HepG2 (cell line): ENCODE results near the gene NFS1. TPM values are rescaled to one million over a fixed set of nuclear protein-coding genes. Genes with fewer than 3 reads are reported as not detected.
A peak's percentile ranks its signal among the peaks of the same experiment; 100 is the strongest.

Experiments
- ARID3A ChIP-seq: IDR thresholded peaks from 2 replicates; pipeline ENCODE4 v1.6.1; 2012; ENCODE audit warnings: low read depth, low read length, improper control_type of control experiment
- ATF1 ChIP-seq: IDR thresholded peaks from 2 replicates; pipeline ENCODE4 v1.6.1; 2016; ENCODE audit warnings: mild to moderate bottlenecking, control low read depth
- FOXA1 ChIP-seq, 2 experiments: fragments of 450-650 bp in 1 of 2; sonication (generic) in 1 of 2; formaldehyde crosslinking in 1 of 2; IDR thresholded peaks; 2 replicates each; pipeline versions ENCODE4 v1.4.0 to v1.6.1; 2016 to 2020; ENCODE audit warnings: missing genetic modification reagents in 1 of 2
- FOXA3 ChIP-seq: IDR thresholded peaks from 2 replicates; pipeline ENCODE4 v1.6.1; 2016; ENCODE audit warnings: missing genetic modification reagents, missing compliant biosample characterization
- HIVEP1 ChIP-seq: sonication (generic); formaldehyde crosslinking; IDR thresholded peaks from 2 replicates; pipeline ENCODE4 v1.4.0; 2020; ENCODE audit warnings: mild to moderate bottlenecking, missing genetic modification reagents
- HNRNPUL1 ChIP-seq: fragments of 200-400 bp; formaldehyde crosslinking; IDR thresholded peaks from 2 replicates; pipeline ENCODE4 v1.6.1; 2017; ENCODE audit warnings: low read depth, mild to moderate bottlenecking, low read length, moderate library complexity
- IKZF5 ChIP-seq: IDR thresholded peaks from 2 replicates; pipeline ENCODE4 v1.6.1; 2018; ENCODE audit warnings: missing genetic modification reagents, mild to moderate bottlenecking, missing compliant biosample characterization
- KDM2A ChIP-seq: sonication (generic); formaldehyde crosslinking; IDR thresholded peaks from 2 replicates; pipeline ENCODE4 v1.4.0; 2020; ENCODE audit warnings: low read depth, missing genetic modification reagents, borderline replicate concordance
- MATR3 ChIP-seq: sonication (generic); formaldehyde crosslinking; IDR thresholded peaks from 2 replicates; pipeline ENCODE4 v1.4.0; 2020; ENCODE audit warnings: missing genetic modification reagents
- NCOA5 ChIP-seq: sonication (generic); formaldehyde crosslinking; IDR thresholded peaks from 2 replicates; pipeline ENCODE4 v1.4.0; 2020; ENCODE audit warnings: missing genetic modification reagents
- PHF8 ChIP-seq: sonication (generic); formaldehyde crosslinking; IDR thresholded peaks from 2 replicates; pipeline ENCODE4 v1.5.0; 2020; ENCODE audit warnings: missing genetic modification reagents
- RBM39 ChIP-seq: fragments of 200-400 bp; formaldehyde crosslinking; IDR thresholded peaks from one replicate; pipeline ENCODE4 v1.6.1; 2018; ENCODE audit warnings: antibody characterized with exemption, mild to moderate bottlenecking, low read depth, low read length; ENCODE audit not compliant: poor library complexity, severe bottlenecking
- SMAD3 ChIP-seq: sonication (generic); formaldehyde crosslinking; IDR thresholded peaks from 2 replicates; pipeline ENCODE4 v1.4.0; 2020; ENCODE audit warnings: missing genetic modification reagents
- SP140L ChIP-seq: sonication (generic); formaldehyde crosslinking; IDR thresholded peaks from 2 replicates; pipeline ENCODE4 v1.4.0; 2020; ENCODE audit warnings: missing genetic modification reagents, borderline replicate concordance
- TOE1 ChIP-seq: sonication (generic); formaldehyde crosslinking; IDR thresholded peaks from 2 replicates; pipeline ENCODE4 v1.4.0; 2020; ENCODE audit warnings: mild to moderate bottlenecking, missing genetic modification reagents
- ZNF232 ChIP-seq: sonication (generic); formaldehyde crosslinking; IDR thresholded peaks from 2 replicates; pipeline ENCODE4 v1.4.0; 2020; ENCODE audit warnings: missing genetic modification reagents, borderline replicate concordance
- ZNF329 ChIP-seq: sonication (generic); formaldehyde crosslinking; IDR thresholded peaks from 2 replicates; pipeline ENCODE4 v1.9.0; 2021; ENCODE audit warnings: low read depth, mild to moderate bottlenecking, missing genetic modification reagents
- ZNF577 ChIP-seq: sonication (generic); formaldehyde crosslinking; IDR thresholded peaks from 2 replicates; pipeline ENCODE4 v1.4.0; 2020; ENCODE audit warnings: mild to moderate bottlenecking, low read depth, missing genetic modification reagents, borderline replicate concordance
- ZNF589 ChIP-seq: sonication (generic); formaldehyde crosslinking; conservative IDR thresholded peaks from 2 replicates; pipeline ENCODE4 v1.8.0; 2022; ENCODE audit warnings: mild to moderate bottlenecking, moderate library complexity, missing genetic modification reagents
- ZNF703 ChIP-seq: sonication (generic); formaldehyde crosslinking; IDR thresholded peaks from 2 replicates; pipeline ENCODE4 v1.5.1; 2020; ENCODE audit warnings: missing genetic modification reagents, mild to moderate bottlenecking, moderate library complexity, borderline replicate concordance
- ZNF747 ChIP-seq: sonication (generic); formaldehyde crosslinking; IDR thresholded peaks from 2 replicates; pipeline ENCODE4 v1.8.1; 2023; ENCODE audit warnings: missing genetic modification reagents, mild to moderate bottlenecking, borderline replicate concordance
- ZNF784 ChIP-seq: sonication (generic); formaldehyde crosslinking; IDR thresholded peaks from 2 replicates; pipeline ENCODE4 v1.5.1; 2020; ENCODE audit warnings: missing genetic modification reagents, mild to moderate bottlenecking, borderline replicate concordance
- ZNF841 ChIP-seq: sonication (generic); formaldehyde crosslinking; IDR thresholded peaks from 2 replicates; pipeline ENCODE4 v1.8.1; 2023; ENCODE audit warnings: missing genetic modification reagents, borderline replicate concordance
- polyA plus RNA-seq, 8 experiments: library from polyadenylated mRNA; depleted of rRNA in 3 of 8; stranded (reverse) in 7 of 8; unstranded in 1 of 8; fragments of >200 nt; fragmentation: Illumina TruSeq in 4 of 8; extraction: Trizol in 4 of 8; gene quantifications; 2 replicates each; pipeline versions ENCODE4 v1.2.1 to v1.2.3, GENCODE V29; 2011 to 2016; ENCODE audit warnings: low read depth in 4 of 8, missing spikeins in 1 of 8, mixed read lengths in 1 of 8; ENCODE audit not compliant: insufficient read depth in 1 of 8
- total RNA-seq, 5 experiments: library from RNA; depleted of rRNA; stranded (reverse); fragments of >200 nt; fragmentation: Illumina TruSeq; extraction: Trizol; gene quantifications; 2 replicates each; pipeline ENCODE4 v1.2.3, GENCODE V29; 2016; ENCODE audit warnings: low read depth in 1 of 5
- TF ChIP-seq, protein P1 (sequence below), 2 experiments: sonication (generic) in 1 of 2; formaldehyde crosslinking in 1 of 2; IDR thresholded peaks; 2 replicates each; pipeline versions ENCODE4 v1.4.0 to v1.6.1; 2018 to 2020; ENCODE audit warnings: missing genetic modification reagents in 2 of 2, borderline replicate concordance in 1 of 2, low read depth in 1 of 2, mild to moderate bottlenecking in 1 of 2, missing biosample characterization in 1 of 2

Gene NFS1
- total and polyA plus RNA-seq, 2 of the 13 experiments (the other 11 are each of a cell fraction or from before 2014, with no cell fraction given): 65.9 to 88.1 TPM

DNA sequence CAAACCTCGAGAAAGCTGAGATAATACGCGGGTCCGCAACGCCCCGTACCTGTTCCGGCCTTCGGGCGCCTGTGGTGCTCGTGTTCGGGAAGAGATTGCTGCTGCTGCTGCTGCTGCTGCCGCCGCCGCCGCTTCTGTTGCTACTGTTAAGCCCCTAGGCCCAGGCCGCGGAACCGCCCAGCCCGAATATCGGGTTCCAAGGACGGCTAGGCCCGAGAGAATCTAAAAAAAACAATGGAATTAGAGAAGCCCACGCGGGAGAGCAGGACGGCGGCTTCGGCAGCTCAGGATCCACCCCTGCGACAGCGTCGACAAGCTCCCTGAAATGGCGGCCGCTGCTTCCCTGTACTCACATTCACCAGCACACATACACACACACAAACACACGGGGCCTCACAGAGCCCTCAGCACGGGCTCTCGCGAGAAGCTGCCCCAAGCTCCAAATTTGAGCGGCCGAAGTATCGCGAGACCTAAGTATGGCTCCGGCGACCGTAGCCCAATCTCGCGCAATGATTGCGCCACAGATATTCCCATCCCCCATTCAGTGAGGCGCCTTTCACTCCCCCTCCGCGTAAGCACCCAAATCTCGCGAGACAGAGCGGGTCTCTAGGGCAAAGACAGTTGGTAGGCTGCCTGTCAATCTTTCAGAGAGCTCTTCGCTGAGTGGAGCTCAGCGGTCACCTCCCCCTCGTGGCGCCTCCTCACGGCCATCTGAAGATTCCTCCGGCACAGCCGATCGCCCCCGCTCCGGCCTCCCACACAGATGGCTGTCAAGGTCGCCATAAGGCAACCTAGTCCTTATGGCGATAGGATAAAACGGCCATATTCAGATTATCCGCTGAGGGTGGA lies 43.0 kb upstream of the NFS1 start, which contains the start of gene RBM39 (continued):
- TF ChIP-seq MATR3 (CRISPR knock-in tag) (no peak), NCOA5 (CRISPR knock-in tag) (peak; percentile 81; the same call in 1 of the 2 replicates), IKZF5 (CRISPR knock-in tag) (peak; percentile 99), ZNF232 (CRISPR knock-in tag) (peak; percentile 98), ARID3A (peak; percentile 95), TOE1 (CRISPR knock-in tag) (peak; percentile 99), ATF1 (peak; percentile 97), ZNF747 (CRISPR knock-in tag) (peak; percentile 99), FOXA3 (peak; percentile 93), ZNF703 (CRISPR knock-in tag) (peak; percentile 89), ZNF577 (peak; percentile 85; the same call in 1 of the 2 replicates), FOXA1 (IDR thresholded peaks at IDR 0.05) (no peak), FOXA1 (CRISPR knock-in tag; IDR thresholded peaks at IDR 0.05) (peak; percentile 85), ZNF329 (CRISPR knock-in tag) (peak; percentile 91), HNRNPUL1 (no peak), SMAD3 (CRISPR knock-in tag) (peak; percentile 96), PHF8 (peak; percentile 96), SP140L (CRISPR knock-in tag) (peak; percentile 88; the same call in 1 of the 2 replicates), KDM2A (CRISPR knock-in tag) (peak; percentile 99), ZNF841 (CRISPR knock-in tag) (no peak; the same call in 1 of the 2 replicates), ZNF784 (CRISPR knock-in tag) (peak; percentile 99), RBM39 (peak; percentile 100), ZNF589 (CRISPR knock-in tag) (peak; percentile 98), HIVEP1 (CRISPR knock-in tag) (peak; percentile 85)
- TF ChIP-seq, protein P1, sequence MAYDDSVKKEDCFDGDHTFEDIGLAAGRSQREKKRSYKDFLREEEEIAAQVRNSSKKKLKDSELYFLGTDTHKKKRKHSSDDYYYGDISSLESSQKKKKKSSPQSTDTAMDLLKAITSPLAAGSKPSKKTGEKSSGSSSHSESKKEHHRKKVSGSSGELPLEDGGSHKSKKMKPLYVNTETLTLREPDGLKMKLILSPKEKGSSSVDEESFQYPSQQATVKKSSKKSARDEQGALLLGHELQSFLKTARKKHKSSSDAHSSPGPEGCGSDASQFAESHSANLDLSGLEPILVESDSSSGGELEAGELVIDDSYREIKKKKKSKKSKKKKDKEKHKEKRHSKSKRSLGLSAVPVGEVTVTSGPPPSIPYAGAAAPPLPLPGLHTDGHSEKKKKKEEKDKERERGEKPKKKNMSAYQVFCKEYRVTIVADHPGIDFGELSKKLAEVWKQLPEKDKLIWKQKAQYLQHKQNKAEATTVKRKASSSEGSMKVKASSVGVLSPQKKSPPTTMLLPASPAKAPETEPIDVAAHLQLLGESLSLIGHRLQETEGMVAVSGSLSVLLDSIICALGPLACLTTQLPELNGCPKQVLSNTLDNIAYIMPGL (CRISPR knock-in tag; IDR thresholded peaks at IDR 0.05; ENCODE audit: borderline replicate concordance in 1 of 2, low read depth in 1 of 2): peak; percentile 97 to 98
